ENCODE measurements around the gene GPR179. TPM values are rescaled to one million over a fixed set of nuclear protein-coding genes. Genes with fewer than 3 reads are reported as not detected.

GPR179 gene
- total RNA-seq, 1 experiment from 2014 or later = 0.03 TPM

GRCh38 chr17:38324141-38324697 is 19.5 kb downstream of the GPR179 start:
- no TSS peak for BruUV-seq (replicated peaks)
- in situ Hi-C loops (cut with HindIII; ENCODE audit: low pct_unique_long_range_greater_than_20kb, low sequenced_read_pairs) (no loop called here), intact Hi-C loops (cut with micrococcal nuclease; ENCODE audit: unreplicated experiment) (no loop called here)
- H3K27me3 ChIP-seq (ENCODE audit: control insufficient read depth, insufficient read depth, low read length) = no peaks in the 10 kb centered on the region
- no peak for DNase-seq (ENCODE audit: low read depth, low spot score)
- ChIA-PET CTCF (no interaction called here), POLR2A (no interaction called here)
- no peaks in the 10 kb centered on the region for H3K9me3 ChIP-seq (ENCODE audit: control insufficient read depth, insufficient read depth, low read depth, low read length)
- no peak for TF ChIP-seq SIN3A (IDR thresholded peaks at IDR 0.05; ENCODE audit: borderline replicate concordance, insufficient read depth, low read depth, low read length)
- no peak for TF ChIP-seq POLR2AphosphoS5 (IDR thresholded peaks at IDR 0.05; ENCODE audit: low read depth, low read length)
- TF ChIP-seq CTCF (IDR thresholded peaks at IDR 0.05) = no peak
- no peak for TF ChIP-seq REST (IDR thresholded peaks at IDR 0.05; ENCODE audit: insufficient read depth in 1 of 2, low read depth in 2 of 2, low read length in 1 of 2)
- no peak for TF ChIP-seq TCF7L2 (IDR thresholded peaks at IDR 0.05; ENCODE audit: low read depth, low read length)
- no peak for ATAC-seq
- no peak overlapping the region for H3K4me3 ChIP-seq (ENCODE audit: low read depth in 2 of 2, low read length in 2 of 2)
- no peaks in the 10 kb centered on the region for H3K4me1 ChIP-seq (ENCODE audit: control insufficient read depth, insufficient read depth, low read length)
- H3K36me3 ChIP-seq (ENCODE audit: control insufficient read depth, insufficient read depth, low read length) = 0 out of 2 replicates have a peak, but pooled peaks cover 2% of the 10 kb centered on the region
- H3K27ac ChIP-seq (ENCODE audit: low read length) = no peak overlapping the region

- ChIA-PET POLR2A (no interaction called here), CTCF (interaction anchor here (0.7 to 0.8 kb wide), 2 partner anchors 76 to 449 kb away, joined by 3 read pairs; no protein-coding TSS in a partner anchor)
- H3K4me3 ChIP-seq (ENCODE audit: low read depth in 2 of 2, low read length in 2 of 2) = no peak overlapping the region
- no peak for TF ChIP-seq SIN3A (IDR thresholded peaks at IDR 0.05; ENCODE audit: borderline replicate concordance, insufficient read depth, low read depth, low read length)
- TF ChIP-seq POLR2AphosphoS5 (IDR thresholded peaks at IDR 0.05; ENCODE audit: low read depth, low read length) = no peak
- no peak for TF ChIP-seq CTCF (IDR thresholded peaks at IDR 0.05)
- no peak for TF ChIP-seq REST (IDR thresholded peaks at IDR 0.05; ENCODE audit: insufficient read depth in 1 of 2, low read depth in 2 of 2, low read length in 1 of 2)
- TF ChIP-seq TCF7L2 (IDR thresholded peaks at IDR 0.05; ENCODE audit: low read depth, low read length) = no peak
- intact Hi-C loops (cut with micrococcal nuclease; ENCODE audit: unreplicated experiment) (no loop called here), in situ Hi-C loops (cut with HindIII; ENCODE audit: low pct_unique_long_range_greater_than_20kb, low sequenced_read_pairs) (no loop called here)
- H3K36me3 ChIP-seq (ENCODE audit: control insufficient read depth, insufficient read depth, low read length) = 0 out of 2 replicates have a peak, but pooled peaks cover 2% of the 10 kb centered on the region
- no peaks in the 10 kb centered on the region for H3K4me1 ChIP-seq (ENCODE audit: control insufficient read depth, insufficient read depth, low read length)
- no peaks in the 10 kb centered on the region for H3K9me3 ChIP-seq (ENCODE audit: control insufficient read depth, insufficient read depth, low read depth, low read length)
- ATAC-seq = no peak
- H3K27ac ChIP-seq (ENCODE audit: low read length) = no peak overlapping the region
- DNase-seq (ENCODE audit: low read depth, low spot score) = no peak
- no TSS peak for BruUV-seq (replicated peaks)
- H3K27me3 ChIP-seq (ENCODE audit: control insufficient read depth, insufficient read depth, low read length) = no peaks in the 10 kb centered on the region
These were observed 20.9 kb downstream of the GPR179 start for GRCh38 chr17:38322897-38323296.
